HepG2 (cell line): ENCODE results near the gene PRSS36. TPM values are rescaled to one million over a fixed set of nuclear protein-coding genes. Genes with fewer than 3 reads are reported as not detected.

Experiments used
- ATF6 ChIP-seq: sonication (generic); formaldehyde crosslinking; conservative IDR thresholded peaks from 2 replicates; pipeline ENCODE4 v1.4.0; 2020; ENCODE audit warnings: missing genetic modification reagents
- CEBPB ChIP-seq: IDR thresholded peaks from 2 replicates; pipeline ENCODE4 v1.6.1; 2011; ENCODE audit warnings: low read depth, low read length, improper control_type of control experiment, borderline replicate concordance
- EP300 ChIP-seq, 3 experiments: sonication (generic) in 1 of 3; formaldehyde crosslinking in 1 of 3; IDR thresholded peaks; 2 replicates each; pipeline versions ENCODE4 v1.5.1 to v1.6.1; 2011 to 2020; ENCODE audit warnings: low read depth in 2 of 3, low read length in 2 of 3, borderline replicate concordance in 1 of 3, improper control_type of control experiment in 1 of 3, mild to moderate bottlenecking in 1 of 3, missing genetic modification reagents in 1 of 3, moderate library complexity in 1 of 3
- GATAD1 ChIP-seq: IDR thresholded peaks from 2 replicates; pipeline ENCODE4 v1.6.1; 2016; ENCODE audit warnings: missing genetic modification reagents, missing compliant biosample characterization
- HIVEP1 ChIP-seq: sonication (generic); formaldehyde crosslinking; IDR thresholded peaks from 2 replicates; pipeline ENCODE4 v1.4.0; 2020; ENCODE audit warnings: mild to moderate bottlenecking, missing genetic modification reagents
- LBX2 ChIP-seq: sonication (generic); formaldehyde crosslinking; IDR thresholded peaks from 2 replicates; pipeline ENCODE4 v1.5.0; 2020; ENCODE audit warnings: missing genetic modification reagents, mild to moderate bottlenecking, borderline replicate concordance
- MBNL3 ChIP-seq: fragments of 250-450 bp; sonication (Bioruptor Pico); conservative IDR thresholded peaks from 2 replicates; pipeline ENCODE4 v1.8.0; 2022; ENCODE audit warnings: mild to moderate bottlenecking, inconsistent platforms
- MYNN ChIP-seq: sonication (generic); formaldehyde crosslinking; IDR thresholded peaks from 2 replicates; pipeline ENCODE4 v1.4.0; 2020; ENCODE audit warnings: mild to moderate bottlenecking, low read depth, missing genetic modification reagents
- NCOA1 ChIP-seq: sonication (generic); formaldehyde crosslinking; IDR thresholded peaks from 2 replicates; pipeline ENCODE4 v1.9.0; 2021; ENCODE audit warnings: missing genetic modification reagents
- NFATC3 ChIP-seq: sonication (generic); formaldehyde crosslinking; IDR thresholded peaks from 2 replicates; pipeline ENCODE4 v1.5.1; 2020; ENCODE audit warnings: mild to moderate bottlenecking, missing genetic modification reagents
- PREB ChIP-seq: sonication (generic); formaldehyde crosslinking; IDR thresholded peaks from 2 replicates; pipeline ENCODE4 v1.4.0; 2020; ENCODE audit warnings: missing genetic modification reagents
- REPIN1 ChIP-seq: sonication (generic); formaldehyde crosslinking; IDR thresholded peaks from 2 replicates; pipeline ENCODE4 v1.8.0; 2022; ENCODE audit warnings: missing genetic modification reagents, low read depth, mild to moderate bottlenecking, borderline replicate concordance
- ZBTB14 ChIP-seq: sonication (generic); formaldehyde crosslinking; IDR thresholded peaks from 2 replicates; pipeline ENCODE4 v1.4.0; 2020; ENCODE audit warnings: missing genetic modification reagents
- ZKSCAN5 ChIP-seq: sonication (generic); formaldehyde crosslinking; IDR thresholded peaks from 2 replicates; pipeline ENCODE4 v1.5.1; 2020; ENCODE audit warnings: mild to moderate bottlenecking, missing genetic modification reagents
- ZNF18 ChIP-seq: sonication (generic); formaldehyde crosslinking; IDR thresholded peaks from 2 replicates; pipeline ENCODE4 v1.8.0; 2022; ENCODE audit warnings: mild to moderate bottlenecking, missing genetic modification reagents; ENCODE audit not compliant: insufficient replicate concordance
- ZNF260 ChIP-seq: sonication (generic); formaldehyde crosslinking; IDR thresholded peaks from 2 replicates; pipeline ENCODE4 v1.4.0; 2020; ENCODE audit warnings: missing genetic modification reagents, low read depth, mild to moderate bottlenecking, borderline replicate concordance
- ZNF367 ChIP-seq: sonication (generic); formaldehyde crosslinking; IDR thresholded peaks from 2 replicates; pipeline ENCODE4 v1.4.0; 2020; ENCODE audit warnings: missing genetic modification reagents, borderline replicate concordance
- ZNF503 ChIP-seq: sonication (generic); formaldehyde crosslinking; IDR thresholded peaks from 2 replicates; pipeline ENCODE4 v1.4.0; 2020; ENCODE audit warnings: missing genetic modification reagents
- ZNF776 ChIP-seq: sonication (generic); formaldehyde crosslinking; IDR thresholded peaks from 2 replicates; pipeline ENCODE4 v1.4.0; 2020; ENCODE audit warnings: mild to moderate bottlenecking, missing genetic modification reagents
- polyA plus RNA-seq, 8 experiments: library from polyadenylated mRNA; depleted of rRNA in 3 of 8; stranded (reverse) in 7 of 8; unstranded in 1 of 8; fragments of >200 nt; fragmentation: Illumina TruSeq in 4 of 8; extraction: Trizol in 4 of 8; gene quantifications; 2 replicates each; pipeline versions ENCODE4 v1.2.1 to v1.2.3, GENCODE V29; 2011 to 2016; ENCODE audit warnings: low read depth in 4 of 8, missing spikeins in 1 of 8, mixed read lengths in 1 of 8; ENCODE audit not compliant: insufficient read depth in 1 of 8
- total RNA-seq, 5 experiments: library from RNA; depleted of rRNA; stranded (reverse); fragments of >200 nt; fragmentation: Illumina TruSeq; extraction: Trizol; gene quantifications; 2 replicates each; pipeline ENCODE4 v1.2.3, GENCODE V29; 2016; ENCODE audit warnings: low read depth in 1 of 5

The PRSS36 gene
- total and polyA plus RNA-seq, 2 of the 13 experiments (the other 11 are each of a cell fraction or from before 2014, with no cell fraction given) = 1.5 to 2.1 TPM

- TF ChIP-seq ZNF260 (CRISPR knock-in tag) (no peak), MYNN (CRISPR knock-in tag) (no peak), GATAD1 (no peak), ZBTB14 (CRISPR knock-in tag) (no peak), ATF6 (CRISPR knock-in tag) (no peak), REPIN1 (peak; percentile 4; the same call in 1 of the 2 replicates), ZKSCAN5 (CRISPR knock-in tag) (no peak), ZNF776 (CRISPR knock-in tag) (no peak), LBX2 (CRISPR knock-in tag) (no peak), ZNF18 (CRISPR knock-in tag) (no peak), NCOA1 (CRISPR knock-in tag) (0 out of 2 replicates have a peak, but pooled peaks have one; percentile 21), MBNL3 (CRISPR knock-in tag) (no peak), ZNF503 (no peak), PREB (CRISPR knock-in tag) (no peak), EP300 (IDR thresholded peaks at IDR 0.05; ENCODE audit: low read depth in 2 of 2, low read length in 2 of 2) (no peak), EP300 (CRISPR knock-in tag; IDR thresholded peaks at IDR 0.05; ENCODE audit: borderline replicate concordance) (no peak), CEBPB (no peak), HIVEP1 (CRISPR knock-in tag) (no peak), NFATC3 (CRISPR knock-in tag) (no peak), ZNF367 (CRISPR knock-in tag) (no peak)
Observed at GRCh38 chr16:31118223-31119155, 31.4 kb downstream of the PRSS36 start (continued).
